ENCODE data around the gene CNNM1.

CNNM1 gene

DNA sequence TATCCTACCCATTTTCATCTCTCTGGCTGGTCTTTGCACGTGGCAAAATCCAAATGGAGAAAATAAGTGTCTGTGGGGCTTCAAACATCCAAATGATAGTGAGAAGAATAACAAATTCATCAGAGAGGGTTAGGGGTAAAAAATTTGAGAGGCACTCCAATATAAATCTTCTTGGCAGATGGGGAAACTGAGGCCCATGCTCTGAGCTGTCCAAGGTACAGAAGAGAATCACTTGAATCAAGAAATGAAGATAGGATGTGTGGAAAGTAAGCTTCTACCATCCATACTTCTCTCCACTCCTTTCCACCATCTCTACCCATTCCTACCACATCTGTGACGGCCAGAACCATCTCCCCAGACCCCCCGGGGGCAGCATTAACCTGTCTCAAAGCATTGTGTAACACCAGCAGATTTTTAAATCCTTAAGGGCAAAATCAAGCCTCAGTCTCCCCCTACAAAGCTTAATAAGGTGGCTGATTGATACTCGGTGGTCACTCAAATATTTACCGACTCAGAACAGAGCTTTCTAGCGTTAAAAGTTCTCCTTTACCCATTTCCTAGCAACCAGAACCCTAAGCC is 100.5 kb downstream of the CNNM1 start:
- DNase-seq (ENCODE audit: insufficient read length, low spot score) (no peak), FAIRE-seq (no peak)
- TF ChIP-seq, protein P1, sequence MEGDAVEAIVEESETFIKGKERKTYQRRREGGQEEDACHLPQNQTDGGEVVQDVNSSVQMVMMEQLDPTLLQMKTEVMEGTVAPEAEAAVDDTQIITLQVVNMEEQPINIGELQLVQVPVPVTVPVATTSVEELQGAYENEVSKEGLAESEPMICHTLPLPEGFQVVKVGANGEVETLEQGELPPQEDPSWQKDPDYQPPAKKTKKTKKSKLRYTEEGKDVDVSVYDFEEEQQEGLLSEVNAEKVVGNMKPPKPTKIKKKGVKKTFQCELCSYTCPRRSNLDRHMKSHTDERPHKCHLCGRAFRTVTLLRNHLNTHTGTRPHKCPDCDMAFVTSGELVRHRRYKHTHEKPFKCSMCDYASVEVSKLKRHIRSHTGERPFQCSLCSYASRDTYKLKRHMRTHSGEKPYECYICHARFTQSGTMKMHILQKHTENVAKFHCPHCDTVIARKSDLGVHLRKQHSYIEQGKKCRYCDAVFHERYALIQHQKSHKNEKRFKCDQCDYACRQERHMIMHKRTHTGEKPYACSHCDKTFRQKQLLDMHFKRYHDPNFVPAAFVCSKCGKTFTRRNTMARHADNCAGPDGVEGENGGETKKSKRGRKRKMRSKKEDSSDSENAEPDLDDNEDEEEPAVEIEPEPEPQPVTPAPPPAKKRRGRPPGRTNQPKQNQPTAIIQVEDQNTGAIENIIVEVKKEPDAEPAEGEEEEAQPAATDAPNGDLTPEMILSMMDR (IDR thresholded peaks at IDR 0.05; ENCODE audit: insufficient read depth, missing control alignments), result no peak

DNA sequence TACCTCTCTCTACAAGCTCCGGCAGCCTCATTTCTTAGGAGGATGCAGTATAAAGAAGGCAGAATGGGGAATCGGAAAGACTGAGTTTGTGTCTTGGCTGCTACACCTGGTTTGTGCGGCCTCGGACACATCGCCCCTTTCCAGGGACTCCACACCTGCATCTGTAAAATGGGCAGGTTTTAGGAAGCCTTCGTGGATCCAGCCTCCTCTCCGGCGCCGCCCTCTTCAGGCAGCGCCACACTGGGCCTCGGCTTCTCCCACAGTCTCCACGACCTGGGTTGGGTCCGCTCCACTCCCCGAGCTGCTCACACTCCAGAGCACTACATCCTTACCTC is 100.9 kb downstream of the CNNM1 start:
- TF ChIP-seq, protein P1 (IDR thresholded peaks at IDR 0.05; ENCODE audit: insufficient read depth, missing control alignments), result no peak
- DNase-seq (ENCODE audit: insufficient read length, low spot score) (no peak), FAIRE-seq (no peak)

DNA sequence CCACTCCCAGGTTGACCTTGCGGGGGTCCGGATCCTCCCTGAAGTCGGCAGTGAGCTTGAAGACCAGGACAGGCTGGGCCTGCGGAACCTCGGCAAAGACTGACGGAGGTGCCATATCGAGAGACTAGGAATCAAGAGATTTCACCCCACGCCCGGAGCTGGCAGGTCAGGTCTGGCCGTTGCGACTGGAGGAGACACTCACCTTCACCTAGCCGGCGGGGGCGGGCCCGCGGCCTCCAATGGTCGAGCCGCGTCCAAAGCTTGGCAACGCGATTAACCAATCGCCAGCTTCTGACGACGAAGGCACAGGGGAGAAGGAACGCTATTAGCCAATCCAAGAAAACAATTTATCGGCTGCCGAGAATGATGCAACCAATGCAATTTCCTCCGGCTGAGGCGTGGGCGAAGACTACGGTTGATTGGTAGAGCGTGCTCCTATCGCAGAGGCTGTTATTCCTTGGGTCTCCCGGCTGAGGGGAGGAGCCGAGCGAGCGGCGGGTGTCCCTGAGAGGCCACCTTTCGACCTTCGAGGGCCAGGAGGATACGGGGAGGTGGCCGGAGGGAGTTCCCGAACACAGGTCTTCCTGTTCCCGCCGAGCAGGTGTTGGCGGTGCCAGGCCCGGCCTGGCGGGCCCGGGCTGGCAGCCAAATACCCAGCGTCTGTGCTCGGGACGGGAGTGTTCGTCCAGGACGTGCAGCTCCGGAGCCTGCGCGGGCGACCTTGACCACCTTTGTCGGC is 101.5 kb downstream of the CNNM1 start, which contains the start of gene GOT1:
TSS of gene GOT1 (minus strand) at position 174 of the 739 bp plus-strand sequence. CDS start at position 115, 59 bp downstream.
- TF ChIP-seq, protein P1 (IDR thresholded peaks at IDR 0.05; ENCODE audit: insufficient read depth, missing control alignments), result no peak
- DNase-seq (ENCODE audit: insufficient read length, low spot score), result peak; percentile 93
- FAIRE-seq, result peak; percentile 74

DNA sequence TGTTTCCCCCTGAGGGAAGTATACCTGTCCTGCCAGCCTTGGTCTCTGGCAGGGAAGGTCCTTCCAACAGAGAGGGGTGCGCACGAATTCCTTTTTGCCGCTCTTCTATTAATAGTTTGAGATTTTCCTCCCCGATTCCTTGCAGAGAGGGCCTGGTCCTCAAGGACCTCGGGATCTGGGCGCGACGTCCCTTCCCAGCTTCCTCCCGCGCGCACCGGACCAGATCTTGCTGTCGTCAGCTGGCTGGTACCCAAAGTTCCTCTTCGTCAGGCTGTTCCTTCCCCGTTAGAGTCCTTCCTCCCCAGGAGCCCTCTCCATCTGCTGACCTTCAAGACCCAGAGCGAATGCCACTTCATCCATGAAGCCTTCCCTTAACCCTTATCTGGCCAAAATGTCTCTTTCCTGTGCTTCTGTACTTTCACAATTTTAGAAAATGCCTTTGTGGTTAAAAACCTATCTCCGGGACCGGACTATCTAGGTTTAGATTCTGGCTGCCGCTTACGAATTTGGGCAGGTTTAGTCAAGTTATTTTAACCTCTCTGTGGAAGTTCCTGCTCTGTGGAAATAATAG is 102.1 kb downstream of the CNNM1 start:
- TF ChIP-seq, protein P1 (IDR thresholded peaks at IDR 0.05; ENCODE audit: insufficient read depth, missing control alignments), result no peak
- DNase-seq (ENCODE audit: insufficient read length, low spot score) (no peak), FAIRE-seq (no peak)

DNA sequence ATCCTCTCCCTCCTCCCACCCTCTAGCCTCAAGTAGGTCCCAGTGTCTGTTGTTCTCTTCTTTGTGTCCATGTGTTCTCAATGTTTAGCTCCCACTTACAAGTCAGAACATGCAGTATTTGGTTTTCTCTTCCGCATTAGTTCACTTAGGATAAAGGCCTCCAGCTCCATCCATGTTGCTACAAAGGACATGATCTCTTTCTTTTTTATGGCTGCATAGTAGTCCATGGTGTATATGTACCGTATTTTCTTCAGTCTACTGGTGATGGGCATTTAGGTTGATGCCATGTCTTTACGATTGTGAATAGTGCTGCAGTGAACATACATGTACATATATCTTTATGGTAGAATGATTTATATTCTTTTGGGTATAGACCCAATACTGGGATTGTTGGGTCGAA is 102.9 kb downstream of the CNNM1 start:
- FAIRE-seq, result no peak
- no peak for DNase-seq (ENCODE audit: insufficient read length, low spot score)
- TF ChIP-seq, protein P1 (IDR thresholded peaks at IDR 0.05; ENCODE audit: insufficient read depth, missing control alignments), result no peak

DNA sequence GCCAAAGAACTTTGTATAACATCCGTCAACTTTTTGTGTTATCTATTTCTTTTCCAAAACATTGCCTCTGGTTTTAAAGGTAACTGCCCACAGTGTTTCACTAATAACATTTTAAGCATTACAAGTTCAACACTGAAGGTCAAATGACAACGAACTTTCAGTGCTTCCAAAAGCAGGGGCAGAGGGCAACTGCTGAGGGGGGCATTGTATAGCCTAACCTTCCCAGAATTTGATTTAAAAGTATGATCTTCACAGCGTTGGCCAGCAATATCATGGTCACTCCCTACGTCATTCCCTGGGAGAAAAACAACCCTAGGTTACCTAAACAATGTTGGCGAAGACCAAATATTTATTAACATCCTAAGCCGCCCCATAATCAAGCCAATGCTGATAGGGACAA is 103.7 kb downstream of the CNNM1 start:
- TF ChIP-seq, protein P1 (IDR thresholded peaks at IDR 0.05; ENCODE audit: insufficient read depth, missing control alignments), result no peak
- DNase-seq (ENCODE audit: insufficient read length, low spot score), result no peak
- FAIRE-seq, result no peak

All from D721Med (cell line).